NK-92 (cell line): ENCODE data around the gene HEMK1.
A peak's percentile ranks its signal among the peaks of the same experiment; 100 is the strongest.

Experiments
- DNase-seq: peaks from one replicate; lab custom pipeline; 2025; ENCODE audit not compliant: unreplicated experiment; lab: John Stamatoyannopoulos, UW

The HEMK1 gene

GRCh38 chr3:50600141-50600753, 30.9 kb downstream of the HEMK1 start:
- DNase-seq, result no peak

GRCh38 chr3:50600841-50601591, 31.7 kb downstream of the HEMK1 start:
- DNase-seq, result no peak

- DNase-seq, result no peak
These were observed 33.4 kb downstream of the HEMK1 start for GRCh38 chr3:50602595-50603191.

GRCh38 chr3:50603261-50604109, 34.2 kb downstream of the HEMK1 start:
- no peak for DNase-seq

DNA sequence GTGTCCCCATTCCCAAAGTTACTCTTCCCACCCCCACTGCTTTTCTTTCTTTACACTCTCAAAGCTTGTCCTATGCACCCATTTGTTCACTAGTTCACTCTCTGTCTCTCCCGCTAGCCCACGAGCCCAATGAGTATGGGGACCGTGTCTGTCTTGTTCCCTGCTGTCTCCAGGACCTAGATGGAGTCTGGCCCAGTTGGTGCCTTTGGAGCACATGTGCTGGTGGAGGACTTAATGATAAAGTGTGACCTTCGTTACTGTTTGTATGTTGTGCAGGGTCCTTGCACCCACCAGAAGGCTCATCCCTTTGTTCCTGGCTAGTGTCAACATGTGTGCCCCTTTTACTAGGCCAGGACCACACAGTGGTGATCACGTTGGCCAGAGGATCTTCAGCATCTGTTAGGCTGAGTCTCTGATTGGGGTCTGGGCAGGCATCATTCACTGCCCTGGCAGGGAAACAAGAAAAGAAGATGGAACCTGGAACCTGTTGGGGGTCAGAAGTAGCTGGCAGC, 34.8 kb downstream of the HEMK1 start:
- DNase-seq, result no peak

- no peak for DNase-seq
These were observed 35.6 kb downstream of the HEMK1 start for GRCh38 chr3:50604628-50605588.

DNA sequence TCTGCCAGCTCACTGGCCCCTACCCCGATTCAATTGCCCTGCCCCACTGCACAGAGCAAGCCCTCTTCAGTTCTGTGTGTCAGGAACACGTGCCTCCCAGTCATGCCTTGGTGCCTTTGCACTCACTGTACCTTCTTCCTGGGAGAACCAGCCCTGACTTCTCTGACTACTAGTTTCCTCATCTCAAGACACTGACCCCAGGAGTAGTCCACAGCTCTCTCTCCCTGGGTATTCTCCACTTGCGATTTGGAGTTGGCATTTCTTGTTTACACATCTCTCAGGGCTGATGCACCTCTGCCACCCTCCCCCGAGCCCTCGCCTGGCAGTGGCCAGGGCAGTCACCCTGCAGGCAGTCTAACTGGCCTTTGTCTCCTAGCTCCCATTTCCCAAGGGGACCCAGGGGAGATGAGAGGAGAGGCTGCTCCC, 36.6 kb downstream of the HEMK1 start:
- no peak for DNase-seq

DNA sequence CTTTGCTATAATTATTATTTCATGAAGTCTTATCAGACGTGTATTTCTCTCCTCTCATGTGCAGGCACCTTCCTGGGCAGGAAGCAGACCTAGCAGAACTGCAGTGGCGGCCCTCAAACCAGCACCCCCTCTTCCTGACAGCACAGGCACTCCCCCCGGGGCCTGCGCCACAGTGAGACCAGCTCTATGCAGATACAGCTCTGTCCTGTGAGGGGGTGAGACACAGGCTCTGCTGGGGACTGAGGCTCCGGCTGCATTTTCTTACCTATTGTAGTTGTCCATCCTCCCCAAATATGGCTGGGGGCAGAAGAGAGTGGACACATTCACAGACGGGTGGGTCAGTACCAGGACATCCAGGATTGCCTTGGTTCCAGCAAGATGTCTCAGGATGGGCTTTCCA, 37.3 kb downstream of the HEMK1 start:
- DNase-seq, result no peak

- DNase-seq, result no peak
These were observed 38.2 kb downstream of the HEMK1 start for GRCh38 chr3:50607271-50608091.

GRCh38 chr3:50608278-50608677, 39.0 kb downstream of the HEMK1 start:
- DNase-seq, result no peak

GRCh38 chr3:50609071-50609762, 39.9 kb downstream of the HEMK1 start:
- DNase-seq, result no peak

DNA sequence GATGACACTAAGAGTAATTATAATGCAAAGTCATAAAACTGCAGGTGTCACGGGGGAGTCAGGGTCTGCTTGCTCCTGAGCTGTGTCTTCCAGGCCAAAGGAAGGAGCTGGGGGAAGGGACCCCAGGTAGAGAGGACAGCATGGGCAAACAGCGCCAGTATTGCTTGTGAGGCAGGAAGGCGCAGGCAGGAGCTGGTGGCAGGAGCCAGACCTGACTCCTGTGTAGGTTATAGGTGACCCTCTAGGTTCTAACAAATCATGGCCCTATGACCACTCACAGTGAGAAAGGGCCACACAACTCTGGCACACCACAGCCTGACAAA, 40.4 kb downstream of the HEMK1 start:
- no peak for DNase-seq

GRCh38 chr3:50610181-50610971, 41.1 kb downstream of the HEMK1 start:
- DNase-seq, result no peak

DNA sequence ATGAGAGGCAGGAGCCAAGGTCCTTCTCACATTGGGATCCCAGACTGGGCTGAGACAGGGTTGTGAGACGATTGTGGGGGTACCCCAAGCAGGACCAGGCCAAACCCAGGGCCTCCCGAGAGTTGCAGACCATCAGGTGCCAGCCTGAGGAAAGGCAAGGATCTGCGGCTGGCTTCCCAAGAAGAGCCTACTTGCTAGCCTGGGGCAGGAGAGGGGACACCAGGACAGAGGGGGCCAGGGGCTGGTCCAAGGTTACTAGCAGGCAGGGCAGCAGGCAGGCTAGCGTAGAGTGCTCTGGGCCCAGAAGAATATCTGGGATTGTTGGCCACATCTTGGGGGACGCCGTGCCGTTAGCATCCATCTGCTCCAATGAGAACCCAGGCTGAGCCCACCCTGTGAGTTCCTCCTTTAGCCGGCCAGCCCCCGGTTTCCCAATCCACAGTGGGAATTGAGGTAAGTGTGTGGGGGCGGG, 41.7 kb downstream of the HEMK1 start:
- no peak for DNase-seq

- peak; percentile 81 for DNase-seq
These were observed 42.3 kb downstream of the HEMK1 start, which contains the start of gene CISH for GRCh38 chr3:50611464-50612233. CISH (minus strand) TSS chr3:50611774; CDS start chr3:50611650, 124 bp downstream.

- DNase-seq, result no peak
These were observed 43.0 kb downstream of the HEMK1 start for GRCh38 chr3:50612234-50612882.
